Astrocyte (in vitro differentiated cells and primary cell): Measurements from ENCODE around the gene NTM. TPM values are rescaled to one million over a fixed set of nuclear protein-coding genes. Genes with fewer than 3 reads are reported as not detected.

ENCODE experiments used
- DNase-seq: peaks from one replicate; pipeline ENCODE4 v3.0.0-alpha.2; 2010; ENCODE audit warnings: low read depth
- FAIRE-seq: peaks from 2 replicates; lab custom pipeline; 2011; peaks lifted over from hg19 to GRCh38; lab: Jason Lieb, UNC
- H2AFZ ChIP-seq: 2 replicates; pipeline ENCODE4 v1.6.0; 2012; ENCODE audit warnings: low read depth, low read length, inconsistent platforms
- H3K27ac ChIP-seq: 2 replicates; pipeline ENCODE4 v1.5.1; 2011; ENCODE audit warnings: low read depth, low read length, inconsistent platforms
- H3K27me3 ChIP-seq: 2 replicates; pipeline ENCODE4 v1.6.0; 2011; ENCODE audit warnings: low read length, inconsistent platforms; ENCODE audit not compliant: insufficient read depth
- H3K36me3 ChIP-seq: 2 replicates; pipeline ENCODE4 v1.5.1; 2011; ENCODE audit warnings: low read length, inconsistent platforms; ENCODE audit not compliant: insufficient read depth
- H3K4me1 ChIP-seq: 2 replicates; pipeline ENCODE4 v1.5.1; 2011; ENCODE audit warnings: low read length, inconsistent platforms; ENCODE audit not compliant: insufficient read depth
- H3K4me2 ChIP-seq: 2 replicates; pipeline ENCODE4 v1.6.0; 2012; ENCODE audit warnings: low read length, inconsistent platforms
- H3K4me3 ChIP-seq: 2 replicates; pipeline ENCODE4 v1.5.1; 2011; ENCODE audit warnings: low read depth, mild to moderate bottlenecking, low read length, inconsistent platforms; ENCODE audit not compliant: insufficient read depth
- H3K79me2 ChIP-seq: 2 replicates; pipeline ENCODE4 v1.6.0; 2012; ENCODE audit warnings: mild to moderate bottlenecking, low read length, inconsistent platforms; ENCODE audit not compliant: insufficient read depth
- H3K9ac ChIP-seq: 2 replicates; pipeline ENCODE4 v1.6.0; 2012; ENCODE audit warnings: mild to moderate bottlenecking, low read length, inconsistent platforms
- H3K9me3 ChIP-seq: 2 replicates; pipeline ENCODE4 v1.5.1; 2012; ENCODE audit warnings: low read depth, mild to moderate bottlenecking, low read length, inconsistent platforms; ENCODE audit not compliant: insufficient read depth
- H4K20me1 ChIP-seq: 2 replicates; pipeline ENCODE4 v1.6.0; 2012; ENCODE audit warnings: low read length, inconsistent platforms; ENCODE audit not compliant: insufficient read depth
- H3K27ac Mint-ChIP-seq: one replicate; pipeline ENCODE4 v1.8.0; 2021; ENCODE audit warnings: mild to moderate bottlenecking, mixed read lengths; ENCODE audit not compliant: unreplicated experiment
- H3K27me3 Mint-ChIP-seq: one replicate; pipeline ENCODE4 v1.8.0; 2021; ENCODE audit warnings: low read depth, mixed read lengths; ENCODE audit not compliant: unreplicated experiment
- H3K36me3 Mint-ChIP-seq: one replicate; pipeline ENCODE4 v1.8.0; 2021; ENCODE audit warnings: low read depth, mixed read lengths; ENCODE audit not compliant: unreplicated experiment
- H3K4me1 Mint-ChIP-seq: one replicate; pipeline ENCODE4 v1.8.0; 2021; ENCODE audit warnings: low read depth, mixed read lengths; ENCODE audit not compliant: unreplicated experiment
- H3K4me3 Mint-ChIP-seq: one replicate; pipeline ENCODE4 v1.8.0; 2021; ENCODE audit warnings: mild to moderate bottlenecking, moderate library complexity, mixed read lengths; ENCODE audit not compliant: unreplicated experiment
- H3K9me3 Mint-ChIP-seq: one replicate; pipeline ENCODE4 v1.8.0; 2021; ENCODE audit warnings: mild to moderate bottlenecking, mixed read lengths; ENCODE audit not compliant: unreplicated experiment
- CTCF ChIP-seq: IDR thresholded peaks from 2 replicates; pipeline ENCODE4 v1.5.1; 2011; ENCODE audit warnings: low read depth, mild to moderate bottlenecking, inconsistent platforms, low read length, moderate library complexity; ENCODE audit not compliant: insufficient read depth
- EZH2 ChIP-seq: IDR thresholded peaks from 2 replicates; pipeline ENCODE4 v1.6.1; 2012; ENCODE audit warnings: mild to moderate bottlenecking, low read length, inconsistent platforms; ENCODE audit not compliant: insufficient read depth
- total RNA-seq: library from RNA; stranded (reverse); gene quantifications from 2 replicates; pipeline ENCODE4 v1.2.1, GENCODE V29; 2021

NTM gene
- total RNA-seq, 1 donor from 2014 or later = 98.2 TPM

- no peak for FAIRE-seq
- H3K27me3 Mint-ChIP-seq = peaks cover 41% of the 10 kb centered on the region
Observed at GRCh38 chr11:131483877-131484276, 113.5 kb downstream of the NTM start.

DNA sequence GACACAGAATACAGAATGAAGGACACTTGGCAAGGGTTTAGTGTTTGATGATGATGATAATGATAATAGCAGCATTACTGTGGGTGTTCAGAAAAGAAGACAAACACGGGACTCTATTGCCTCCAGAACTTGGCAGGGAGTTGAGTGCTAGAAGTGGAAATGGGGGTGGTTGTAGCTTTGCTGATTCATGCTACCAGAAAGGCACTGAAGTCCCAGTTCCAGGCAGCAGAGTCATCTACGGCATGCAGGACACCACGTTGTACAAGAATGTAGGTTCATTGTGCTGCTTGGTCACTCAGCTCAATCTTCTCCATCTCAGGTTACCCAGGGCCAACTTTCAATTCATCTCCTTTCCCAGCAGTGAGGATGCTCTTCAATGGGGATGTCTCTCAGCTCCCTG, 115.7 kb downstream of the NTM start:
- FAIRE-seq = no peak
- Histone ChIP-seq H3K79me2 (no peaks in the 10 kb centered on the region), H3K4me3 (no peak overlapping the region), H3K9me3 (no peaks in the 10 kb centered on the region), H3K27ac (no peak overlapping the region), H3K36me3 (no peaks in the 10 kb centered on the region), H3K27me3 (peaks cover 16% of the 10 kb centered on the region), H3K4me1 (no peaks in the 10 kb centered on the region), H3K9ac (no peak overlapping the region), H4K20me1 (no peaks in the 10 kb centered on the region), H2AFZ (no peak overlapping the region), H3K4me2 (no peak overlapping the region)
- peak; percentile 11 for DNase-seq
- Mint-ChIP-seq H3K9me3 (peaks cover 5% of the 10 kb centered on the region), H3K27ac (no peak overlapping the region), H3K4me1 (peaks cover 14% of the 10 kb centered on the region), H3K36me3 (no peaks in the 10 kb centered on the region), H3K27me3 (peaks cover 36% of the 10 kb centered on the region), H3K4me3 (peak overlapping the region; percentile 20)
- TF ChIP-seq CTCF = no peak
- TF ChIP-seq EZH2 = no peak

More at GRCh38 chr11:131483877-131484276, 113.5 kb downstream of the NTM start:
- Histone ChIP-seq H2AFZ (no peak overlapping the region), H3K9ac (no peak overlapping the region), H3K36me3 (no peaks in the 10 kb centered on the region), H3K4me1 (no peaks in the 10 kb centered on the region), H3K27ac (no peak overlapping the region), H4K20me1 (no peaks in the 10 kb centered on the region), H3K9me3 (no peaks in the 10 kb centered on the region), H3K4me2 (no peak overlapping the region), H3K27me3 (peaks cover 16% of the 10 kb centered on the region), H3K79me2 (no peaks in the 10 kb centered on the region), H3K4me3 (no peak overlapping the region)
- peaks cover 5% of the 10 kb centered on the region for H3K9me3 Mint-ChIP-seq
- no peak overlapping the region for H3K27ac Mint-ChIP-seq
- peaks cover 17% of the 10 kb centered on the region for H3K4me1 Mint-ChIP-seq
- no peak overlapping the region for H3K4me3 Mint-ChIP-seq
- no peaks in the 10 kb centered on the region for H3K36me3 Mint-ChIP-seq
- DNase-seq = no peak
- TF ChIP-seq EZH2 (no peak), CTCF (no peak)

- H3K79me2 ChIP-seq = no peaks in the 10 kb centered on the region
- Mint-ChIP-seq H3K36me3 (no peaks in the 10 kb centered on the region), H3K27ac (peak overlapping the region; percentile 24), H3K4me3 (no peak overlapping the region), H3K9me3 (peaks cover 5% of the 10 kb centered on the region), H3K27me3 (peaks cover 35% of the 10 kb centered on the region), H3K4me1 (peaks cover 16% of the 10 kb centered on the region)
- H3K36me3 ChIP-seq = no peaks in the 10 kb centered on the region
- TF ChIP-seq EZH2 (no peak), CTCF (no peak)
- H3K9me3 ChIP-seq = no peaks in the 10 kb centered on the region
- H3K4me2 ChIP-seq = no peak overlapping the region
- no peak overlapping the region for H3K27ac ChIP-seq
- no peak overlapping the region for H2AFZ ChIP-seq
- no peak overlapping the region for H3K4me3 ChIP-seq
- peaks cover 16% of the 10 kb centered on the region for H3K27me3 ChIP-seq
- H3K4me1 ChIP-seq = no peaks in the 10 kb centered on the region
- DNase-seq = no peak
- no peak overlapping the region for H3K9ac ChIP-seq
- no peaks in the 10 kb centered on the region for H4K20me1 ChIP-seq
- FAIRE-seq = no peak
Observed at GRCh38 chr11:131486937-131487635, 116.7 kb downstream of the NTM start.
